Suppressor macrophage treated with lipopolysaccharide for 1 hour (primary cell): ENCODE data around the gene NCEH1.
"Not testable (repeated sequence)": the region's sequence is repeated elsewhere in the genome, so short reads cannot be mapped to it uniquely, and the experiment has no call there.

Experiments used
- DNase-seq, 3 donors: peaks; one replicate each; pipeline ENCODE4 v3.0.0-alpha.2; 2020 to 2022

NCEH1 gene

GRCh38 chr3:172707030-172707429, 3.8 kb downstream of the NCEH1 start:
- peak in 2 of 3 donors; percentile 11 to 39 for DNase-seq

- DNase-seq, result no peak
These were observed 5.7 kb downstream of the NCEH1 start for GRCh38 chr3:172705170-172705569.

GRCh38 chr3:172704001-172704400, 6.9 kb downstream of the NCEH1 start:
- no peak for DNase-seq

- not testable (repeated sequence) for DNase-seq
These were observed 8.1 kb downstream of the NCEH1 start for GRCh38 chr3:172702731-172703130.

GRCh38 chr3:172702256-172702655, 8.6 kb downstream of the NCEH1 start:
- no peak for DNase-seq

GRCh38 chr3:172701751-172702150, 9.1 kb downstream of the NCEH1 start:
- DNase-seq, result peak; percentile 58 to 70 (median 64)

GRCh38 chr3:172700936-172701455, 9.9 kb downstream of the NCEH1 start:
- DNase-seq, result no peak

- peak; percentile 64 to 77 (median 75) for DNase-seq
These were observed 10.6 kb downstream of the NCEH1 start for GRCh38 chr3:172700256-172700655.

- DNase-seq, result peak; percentile 77 to 81 (median 78)
These were observed 11.8 kb downstream of the NCEH1 start for GRCh38 chr3:172699031-172699430.

- peak; percentile 87 to 95 (median 94) for DNase-seq
These were observed 12.2 kb downstream of the NCEH1 start for GRCh38 chr3:172698631-172699030.

GRCh38 chr3:172697558-172697957, 13.3 kb downstream of the NCEH1 start:
- DNase-seq, result peak in 1 of 3 donors; percentile 8

GRCh38 chr3:172696357-172696756, 14.5 kb downstream of the NCEH1 start:
- no peak for DNase-seq

GRCh38 chr3:172694573-172695246, 16.2 kb downstream of the NCEH1 start:
- peak in 2 of 3 donors; percentile 40 to 64 for DNase-seq

GRCh38 chr3:172692751-172693338, 18.0 kb downstream of the NCEH1 start:
- DNase-seq, result peak in 2 of 3 donors; percentile 39 to 56

GRCh38 chr3:172690936-172691335, 19.9 kb downstream of the NCEH1 start:
- no peak for DNase-seq

GRCh38 chr3:172688588-172688987, 22.3 kb downstream of the NCEH1 start:
- DNase-seq, result no peak

GRCh38 chr3:172687501-172687900, 23.4 kb downstream of the NCEH1 start:
- no peak for DNase-seq

GRCh38 chr3:172685331-172686214, 25.3 kb downstream of the NCEH1 start:
- DNase-seq, result no peak

- no peak for DNase-seq
These were observed 30.2 kb downstream of the NCEH1 start for GRCh38 chr3:172680684-172681083.

GRCh38 chr3:172679599-172679998, 31.3 kb downstream of the NCEH1 start:
- no peak for DNase-seq

GRCh38 chr3:172678068-172678467, 32.8 kb downstream of the NCEH1 start:
- DNase-seq, result peak in 1 of 3 donors; percentile 17

GRCh38 chr3:172676196-172676922, 34.5 kb downstream of the NCEH1 start:
- no peak for DNase-seq
